ENCODE results near the gene PITPNC1.

GRCh38 chr17:67376737-67377487 is at the start of gene PITPNC1:
- peak in 3 of 5 experiments; percentile 11 to 43 (median 28) for TF ChIP-seq CTCF (IDR thresholded peaks at IDR 0.05)
- peak in 1 of 2 donors; percentile 84 for TF ChIP-seq EP300 (IDR thresholded peaks at IDR 0.05)
- TF ChIP-seq POLR2A (IDR thresholded peaks at IDR 0.05): peak; percentile 47 to 83

Measured in tibial nerve (tissue), 4 donors.